ENCODE measurements around the gene ANGPT4. TPM values are rescaled to one million over a fixed set of nuclear protein-coding genes. Genes with fewer than 3 reads are reported as not detected.

Gene ANGPT4
- total RNA-seq, 2 experiments from 2014 or later: not detected

- H3K27me3 Mint-ChIP-seq: no peaks in the 10 kb centered on the region
- no peaks in the 10 kb centered on the region for H3K36me3 ChIP-seq (ENCODE audit: insufficient read depth, low read length)
- TF ChIP-seq, protein P1, sequence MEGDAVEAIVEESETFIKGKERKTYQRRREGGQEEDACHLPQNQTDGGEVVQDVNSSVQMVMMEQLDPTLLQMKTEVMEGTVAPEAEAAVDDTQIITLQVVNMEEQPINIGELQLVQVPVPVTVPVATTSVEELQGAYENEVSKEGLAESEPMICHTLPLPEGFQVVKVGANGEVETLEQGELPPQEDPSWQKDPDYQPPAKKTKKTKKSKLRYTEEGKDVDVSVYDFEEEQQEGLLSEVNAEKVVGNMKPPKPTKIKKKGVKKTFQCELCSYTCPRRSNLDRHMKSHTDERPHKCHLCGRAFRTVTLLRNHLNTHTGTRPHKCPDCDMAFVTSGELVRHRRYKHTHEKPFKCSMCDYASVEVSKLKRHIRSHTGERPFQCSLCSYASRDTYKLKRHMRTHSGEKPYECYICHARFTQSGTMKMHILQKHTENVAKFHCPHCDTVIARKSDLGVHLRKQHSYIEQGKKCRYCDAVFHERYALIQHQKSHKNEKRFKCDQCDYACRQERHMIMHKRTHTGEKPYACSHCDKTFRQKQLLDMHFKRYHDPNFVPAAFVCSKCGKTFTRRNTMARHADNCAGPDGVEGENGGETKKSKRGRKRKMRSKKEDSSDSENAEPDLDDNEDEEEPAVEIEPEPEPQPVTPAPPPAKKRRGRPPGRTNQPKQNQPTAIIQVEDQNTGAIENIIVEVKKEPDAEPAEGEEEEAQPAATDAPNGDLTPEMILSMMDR (IDR thresholded peaks at IDR 0.05): no peak
- H3K27ac Mint-ChIP-seq: peak within 1 kb of the TSS; percentile 87
- no peaks in the 10 kb centered on the region for H3K9me3 Mint-ChIP-seq
- H3K4me3 Mint-ChIP-seq: peak within 1 kb of the TSS; percentile 92
- peak; percentile 93 for ATAC-seq (ENCODE audit: poor library complexity)
- ChIA-PET CTCF (interaction anchor here (0.7 to 3.0 kb wide), 6 partner anchors 11 to 122 kb away, joined by 3 to 13 read pairs (median 4); no protein-coding TSS in a partner anchor), POLR2A (interaction anchor here (0.5 to 5.2 kb wide), 11 partner anchors 8 to 1819 kb away, joined by 3 to 109 read pairs (median 3); partner anchors contain the start of genes CSNK2A1 and NOP56)
- intact Hi-C loops (cut with DNase I, micrococcal nuclease): loop anchor here (1.0 to 10.0 kb wide), 6 partner anchors 11 to 1269 kb away; partner anchors contain the start of genes PSMF1 (in 2 of the 2), STK35 (in 2 of the 2), NSFL1C (in 1 of the 2) and SRXN1 (in 1 of the 2)
- no peaks in the 10 kb centered on the region for H3K27me3 ChIP-seq (ENCODE audit: control insufficient read depth in 1 of 2, insufficient read depth in 2 of 2, low read length in 2 of 2)
- no peaks in the 10 kb centered on the region for H3K36me3 Mint-ChIP-seq (ENCODE audit: low read depth)
- H3K4me1 ChIP-seq (ENCODE audit: insufficient read depth, low read length): peaks cover 40% of the 10 kb centered on the region
- peaks cover 50% of the 10 kb centered on the region for H3K4me1 Mint-ChIP-seq (ENCODE audit: low read depth)
- DNase-seq: peak; percentile 91 to 98 (median 94)
- H3K9me3 ChIP-seq (ENCODE audit: control insufficient read depth in 1 of 2, insufficient read depth in 1 of 2, low read length in 2 of 2): no peaks in the 10 kb centered on the region
- peak within 1 kb of the TSS; percentile 83 to 93 for H3K27ac ChIP-seq (ENCODE audit: low read depth in 1 of 2, low read length in 2 of 2)
- peak within 1 kb of the TSS; percentile 74 for H3K4me3 ChIP-seq (ENCODE audit: low read length)
Observed at GRCh38 chr20:833450-834150, 82.5 kb downstream of the ANGPT4 start, which contains the start of gene FAM110A. FAM110A (plus strand) TSS chr20:833715; CDS start chr20:844805, 11,090 bp downstream.

- intact Hi-C loops (cut with DNase I, micrococcal nuclease): loop anchor here (1.0 to 10.0 kb wide), 6 partner anchors 11 to 1269 kb away; partner anchors contain the start of genes PSMF1 (in 2 of the 2), STK35 (in 2 of the 2), NSFL1C (in 1 of the 2) and SRXN1 (in 1 of the 2)
- H3K9me3 ChIP-seq (ENCODE audit: control insufficient read depth in 1 of 2, insufficient read depth in 1 of 2, low read length in 2 of 2): no peaks in the 10 kb centered on the region
- DNase-seq: no peak
- ATAC-seq (ENCODE audit: poor library complexity): no peak
- H3K4me3 ChIP-seq (ENCODE audit: low read length): peak overlapping the region; percentile 74
- H3K4me1 Mint-ChIP-seq (ENCODE audit: low read depth): peaks cover 44% of the 10 kb centered on the region
- H3K27me3 ChIP-seq (ENCODE audit: control insufficient read depth in 1 of 2, insufficient read depth in 2 of 2, low read length in 2 of 2): no peaks in the 10 kb centered on the region
- peaks cover 40% of the 10 kb centered on the region for H3K4me1 ChIP-seq (ENCODE audit: insufficient read depth, low read length)
- no peaks in the 10 kb centered on the region for H3K27me3 Mint-ChIP-seq
- ChIA-PET POLR2A (interaction anchor here (1.0 to 5.2 kb wide), 10 partner anchors 8 to 1820 kb away, joined by 3 to 109 read pairs (median 4); partner anchors contain the start of genes CSNK2A1 and NOP56), CTCF (interaction anchor here (0.7 to 3.0 kb wide), 6 partner anchors 11 to 123 kb away, joined by 3 to 13 read pairs (median 4); no protein-coding TSS in a partner anchor)
- H3K4me3 Mint-ChIP-seq: peak overlapping the region; percentile 84
- TF ChIP-seq, protein P1 (IDR thresholded peaks at IDR 0.05): no peak
- H3K36me3 ChIP-seq (ENCODE audit: insufficient read depth, low read length): no peaks in the 10 kb centered on the region
- H3K9me3 Mint-ChIP-seq: no peaks in the 10 kb centered on the region
- H3K27ac ChIP-seq (ENCODE audit: low read depth in 1 of 2, low read length in 2 of 2): peak overlapping the region; percentile 26 to 93
- peak overlapping the region; percentile 87 for H3K27ac Mint-ChIP-seq
- H3K36me3 Mint-ChIP-seq (ENCODE audit: low read depth): no peaks in the 10 kb centered on the region
Observed at GRCh38 chr20:833121-833449, 83.0 kb downstream of the ANGPT4 start.

DNA sequence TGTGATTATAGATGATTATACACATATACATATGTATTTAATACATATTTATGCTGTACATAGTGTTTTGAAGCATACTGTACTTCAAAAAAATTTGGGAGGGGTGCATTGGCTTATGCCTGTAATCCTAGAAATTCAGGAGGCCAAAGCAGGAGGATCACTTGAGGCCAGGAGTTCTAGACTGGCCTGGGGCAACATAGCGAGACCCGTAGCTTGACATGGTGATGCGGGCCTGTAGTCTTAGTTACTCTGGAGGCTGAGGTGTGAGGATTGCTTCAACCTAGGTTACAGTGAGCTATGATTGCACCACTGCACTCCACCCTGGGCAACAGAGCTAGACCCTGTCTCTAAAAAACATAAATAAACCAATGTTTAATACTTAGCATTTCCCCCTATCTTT is 84.2 kb downstream of the ANGPT4 start:
- TF ChIP-seq, protein P1 (IDR thresholded peaks at IDR 0.05): no peak
- ChIA-PET POLR2A (interaction anchor here (0.6 to 5.2 kb wide), 4 partner anchors 13 to 119 kb away, joined by 3 to 109 read pairs (median 8); no protein-coding TSS in a partner anchor), CTCF (interaction anchor here (2.9 kb wide), 1 partner anchor 13 kb away, joined by 9 read pairs; no protein-coding TSS in a partner anchor)
- ATAC-seq (ENCODE audit: poor library complexity): no peak
- intact Hi-C loops (cut with DNase I, micrococcal nuclease): loop anchor here (5.0 to 10.0 kb wide), 5 partner anchors 180 to 1270 kb away; partner anchors contain the start of genes PSMF1 (in 2 of the 2), STK35 (in 2 of the 2), NSFL1C (in 1 of the 2) and SRXN1 (in 1 of the 2)
- Mint-ChIP-seq H3K4me3 (no peak overlapping the region), H3K36me3 (ENCODE audit: low read depth) (no peaks in the 10 kb centered on the region), H3K9me3 (no peaks in the 10 kb centered on the region), H3K4me1 (ENCODE audit: low read depth) (peaks cover 36% of the 10 kb centered on the region), H3K27ac (no peak overlapping the region), H3K27me3 (no peaks in the 10 kb centered on the region)
- Histone ChIP-seq H3K4me3 (ENCODE audit: low read length) (no peak overlapping the region), H3K4me1 (ENCODE audit: insufficient read depth, low read length) (peaks cover 34% of the 10 kb centered on the region), H3K27ac (ENCODE audit: low read depth in 1 of 2, low read length in 2 of 2) (no peak overlapping the region), H3K36me3 (ENCODE audit: insufficient read depth, low read length) (no peaks in the 10 kb centered on the region), H3K9me3 (ENCODE audit: control insufficient read depth in 1 of 2, insufficient read depth in 1 of 2, low read length in 2 of 2) (no peaks in the 10 kb centered on the region), H3K27me3 (ENCODE audit: control insufficient read depth in 1 of 2, insufficient read depth in 2 of 2, low read length in 2 of 2) (no peaks in the 10 kb centered on the region)
- DNase-seq: peak in 1 of 14 experiments; percentile 10

Data from CD4-positive, alpha-beta T cell (primary cell).